Fibroblast of lung (primary cell): Measurements from ENCODE around the gene ABCA2. TPM values are rescaled to one million over a fixed set of nuclear protein-coding genes. Genes with fewer than 3 reads are reported as not detected.
A peak's percentile ranks its signal among the peaks of the same experiment; 100 is the strongest.

Experiments
- DNase-seq, 2 donors: peaks; one replicate each; pipeline versions ENCODE4 v3.0.0 to v3.0.0-alpha.2; 2010; ENCODE audit warnings: low read depth in 2 of 2
- H2AFZ ChIP-seq: 2 replicates; pipeline ENCODE4 v1.5.1; 2012; ENCODE audit warnings: low read length, control low read depth, inconsistent platforms
- H3K27ac ChIP-seq: 2 replicates; pipeline ENCODE4 v1.5.1; 2011; ENCODE audit warnings: low read length, control low read depth; ENCODE audit not compliant: insufficient read depth
- H3K27me3 ChIP-seq: 2 replicates; pipeline ENCODE4 v1.5.1; 2011; ENCODE audit warnings: mild to moderate bottlenecking, low read length; ENCODE audit not compliant: control insufficient read depth, insufficient read depth
- H3K36me3 ChIP-seq: 2 replicates; pipeline ENCODE4 v1.5.1; 2011; ENCODE audit warnings: low read length; ENCODE audit not compliant: control insufficient read depth, insufficient read depth
- H3K4me1 ChIP-seq: 2 replicates; pipeline ENCODE4 v1.5.1; 2011; ENCODE audit warnings: low read length; ENCODE audit not compliant: control insufficient read depth, insufficient read depth; ENCODE audit errors: extremely low read depth
- H3K4me2 ChIP-seq: 2 replicates; pipeline ENCODE4 v1.5.1; 2011; ENCODE audit warnings: low read length, control low read depth; ENCODE audit not compliant: insufficient read depth; ENCODE audit errors: extremely low read depth
- H3K4me3 ChIP-seq, 4 experiments: fragments of 200-600 bp in 1 of 4; sonication (generic) in 1 of 4; replicated peaks in 1 of 4; 2 replicates each; pipeline ENCODE4 v1.5.1; 2011 to 2016; ENCODE audit warnings: low read length in 4 of 4, low read depth in 3 of 4, mild to moderate bottlenecking in 3 of 4, control low read depth in 2 of 4, inconsistent platforms in 1 of 4, mixed read lengths in 1 of 4; ENCODE audit not compliant: insufficient read depth in 1 of 4; ENCODE audit errors: control extremely low read depth in 1 of 4
- H3K79me2 ChIP-seq: 2 replicates; pipeline ENCODE4 v1.5.1; 2012; ENCODE audit warnings: mild to moderate bottlenecking, low read length, inconsistent platforms; ENCODE audit not compliant: control insufficient read depth, insufficient read depth
- H3K9ac ChIP-seq: 2 replicates; pipeline ENCODE4 v1.5.1; 2011; ENCODE audit warnings: mild to moderate bottlenecking, low read length, control low read depth; ENCODE audit not compliant: insufficient read depth
- H3K9me3 ChIP-seq: 2 replicates; pipeline ENCODE4 v1.5.1; 2012; ENCODE audit warnings: low read depth, low read length; ENCODE audit not compliant: control insufficient read depth, insufficient read depth
- H4K20me1 ChIP-seq: 2 replicates; pipeline ENCODE4 v1.5.1; 2011; ENCODE audit warnings: low read length; ENCODE audit not compliant: control insufficient read depth, insufficient read depth; ENCODE audit errors: extremely low read depth
- EZH2 ChIP-seq: IDR thresholded peaks from 2 replicates; pipeline ENCODE4 v1.5.1; 2012; ENCODE audit warnings: low read length, control low read depth, mild to moderate bottlenecking; ENCODE audit errors: missing control alignments
- polyA plus RNA-seq, 2 donors: library from polyadenylated mRNA; depleted of rRNA in 1 of 2; stranded (reverse) in 1 of 2; unstranded in 1 of 2; fragments of >200 nt; gene quantifications; 2 replicates each; pipeline ENCODE4 v1.2.1, GENCODE V29; 2011 to 2012; ENCODE audit warnings: missing spikeins in 1 of 2
- total RNA-seq: library from RNA; depleted of rRNA; stranded (reverse); fragments of >200 nt; gene quantifications from 2 replicates; pipeline ENCODE4 v1.2.1, GENCODE V29; 2014
- TF ChIP-seq, protein P1 (sequence below), 2 donors: IDR thresholded peaks in 1 of 2; conservative IDR thresholded peaks in 1 of 2; 1 replicate in 1 of 2; 2 replicates in 1 of 2; pipeline ENCODE4 v1.5.1; 2011 to 2012; ENCODE audit warnings: low read length in 2 of 2, control low read depth in 1 of 2, inconsistent platforms in 1 of 2, low read depth in 1 of 2, mild to moderate bottlenecking in 1 of 2

ABCA2 gene
- total and polyA plus RNA-seq, 2 donors (not counting 1 experiment from before 2014, with no cell fraction given), result 8.5 to 21.8 TPM

DNA sequence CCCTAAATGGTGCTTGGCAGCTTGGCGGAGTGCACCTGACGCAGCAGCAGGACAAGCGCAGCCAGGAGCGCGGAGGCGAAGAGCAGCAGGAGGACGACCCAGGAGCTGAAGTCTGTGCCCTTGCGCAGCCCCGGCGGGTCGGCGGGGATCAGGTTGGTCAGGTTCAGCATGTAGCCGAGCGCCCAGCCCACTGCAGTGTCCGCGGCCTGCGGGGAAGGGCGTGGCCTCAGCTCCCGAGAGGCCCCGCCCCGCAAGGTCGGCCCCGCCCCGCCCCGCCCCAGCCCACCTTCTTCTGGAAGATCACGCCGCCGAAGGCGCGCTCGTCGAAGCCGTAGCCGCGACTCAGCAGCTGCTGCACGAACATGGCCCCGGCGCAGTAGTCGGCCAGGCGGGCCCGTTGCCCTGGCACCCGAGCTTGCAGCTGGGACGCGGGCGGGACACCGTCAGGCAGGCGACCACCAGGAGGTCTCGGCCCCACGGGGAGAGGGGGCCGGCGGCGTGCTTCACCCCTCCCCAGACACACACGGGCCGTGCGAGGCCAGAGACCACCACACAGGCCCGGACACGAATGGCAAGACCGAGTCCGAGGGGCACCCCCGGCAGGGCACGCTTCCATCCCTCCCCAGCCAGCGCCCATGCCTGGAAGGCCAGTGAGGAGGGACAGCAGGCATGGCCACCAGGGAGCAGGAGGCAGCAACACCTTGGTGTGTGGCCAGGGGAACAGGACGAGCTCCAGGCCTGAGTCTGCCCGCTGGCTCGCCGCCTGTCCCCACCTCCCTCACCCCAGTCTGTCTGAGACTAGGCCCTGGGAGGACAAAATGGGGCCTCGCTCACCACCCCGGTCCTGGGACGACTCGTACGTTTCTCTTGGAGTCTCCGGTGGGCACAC lies 20.9 kb upstream of the ABCA2 start:
- H3K27me3 ChIP-seq, result peaks cover 16% of the 10 kb centered on the region
- TF ChIP-seq, protein P1, sequence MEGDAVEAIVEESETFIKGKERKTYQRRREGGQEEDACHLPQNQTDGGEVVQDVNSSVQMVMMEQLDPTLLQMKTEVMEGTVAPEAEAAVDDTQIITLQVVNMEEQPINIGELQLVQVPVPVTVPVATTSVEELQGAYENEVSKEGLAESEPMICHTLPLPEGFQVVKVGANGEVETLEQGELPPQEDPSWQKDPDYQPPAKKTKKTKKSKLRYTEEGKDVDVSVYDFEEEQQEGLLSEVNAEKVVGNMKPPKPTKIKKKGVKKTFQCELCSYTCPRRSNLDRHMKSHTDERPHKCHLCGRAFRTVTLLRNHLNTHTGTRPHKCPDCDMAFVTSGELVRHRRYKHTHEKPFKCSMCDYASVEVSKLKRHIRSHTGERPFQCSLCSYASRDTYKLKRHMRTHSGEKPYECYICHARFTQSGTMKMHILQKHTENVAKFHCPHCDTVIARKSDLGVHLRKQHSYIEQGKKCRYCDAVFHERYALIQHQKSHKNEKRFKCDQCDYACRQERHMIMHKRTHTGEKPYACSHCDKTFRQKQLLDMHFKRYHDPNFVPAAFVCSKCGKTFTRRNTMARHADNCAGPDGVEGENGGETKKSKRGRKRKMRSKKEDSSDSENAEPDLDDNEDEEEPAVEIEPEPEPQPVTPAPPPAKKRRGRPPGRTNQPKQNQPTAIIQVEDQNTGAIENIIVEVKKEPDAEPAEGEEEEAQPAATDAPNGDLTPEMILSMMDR (conservative IDR thresholded peaks at IDR 0.05 in 1 of 2, IDR thresholded peaks at IDR 0.05 in 1 of 2; ENCODE audit: low read depth in 1 of 2, low read length in 2 of 2), result no peak
- no peak for TF ChIP-seq EZH2
- no peak for DNase-seq
- H4K20me1 ChIP-seq, result no peaks in the 10 kb centered on the region
- H3K79me2 ChIP-seq, result peaks cover 13% of the 10 kb centered on the region
- H3K27ac ChIP-seq, result no peak overlapping the region
- H3K4me3 ChIP-seq, result no peak overlapping the region
- H3K9ac ChIP-seq, result no peak overlapping the region
- H3K4me1 ChIP-seq, result peaks cover 6% of the 10 kb centered on the region
- no peak overlapping the region for H3K4me2 ChIP-seq
- no peak overlapping the region for H2AFZ ChIP-seq
- H3K36me3 ChIP-seq, result no peaks in the 10 kb centered on the region
- no peaks in the 10 kb centered on the region for H3K9me3 ChIP-seq

DNA sequence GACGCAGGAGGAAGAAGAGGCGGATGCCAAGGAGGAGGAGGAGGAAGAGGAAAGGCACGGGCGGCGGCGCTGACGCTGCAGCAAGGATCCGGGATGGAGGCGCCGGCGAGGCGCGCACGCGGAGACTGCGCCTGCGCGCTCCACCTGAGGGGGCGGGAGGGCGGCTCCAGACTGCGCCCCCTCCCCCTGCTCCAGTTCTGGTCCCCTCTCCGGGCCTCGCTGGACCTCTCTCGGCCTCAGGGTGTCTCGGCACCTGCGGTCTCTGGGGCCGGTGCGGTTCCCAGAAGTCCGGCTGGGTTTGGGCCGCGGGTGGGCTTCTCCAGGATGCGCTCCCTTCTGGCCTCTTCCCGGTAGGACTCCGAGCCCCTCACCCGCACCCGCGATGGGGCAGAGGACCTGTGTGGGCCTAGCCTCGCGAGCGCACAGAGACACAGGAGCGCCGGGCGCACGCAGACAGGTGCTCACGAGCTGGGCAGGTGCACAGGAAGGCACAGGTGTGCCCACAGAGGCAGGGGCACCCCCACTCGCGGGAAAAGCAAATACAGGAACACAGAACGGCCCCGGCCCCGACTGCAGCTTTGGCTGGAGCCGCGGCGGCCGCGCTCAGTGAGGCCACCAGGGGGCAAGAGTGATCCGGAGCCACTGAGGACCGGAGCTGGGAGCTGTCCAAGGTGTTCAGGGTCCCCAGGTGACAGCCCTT lies 18.2 kb upstream of the ABCA2 start, which contains the start of gene NPDC1:
Gene NPDC1 (minus strand): TSS at position 90 of the 700 bp plus-strand sequence. CDS start 188 bp downstream, outside the sequence.
- DNase-seq, result peak; percentile 60 to 63
- no peaks in the 10 kb centered on the region for H3K9me3 ChIP-seq
- H3K4me1 ChIP-seq, result peaks cover 6% of the 10 kb centered on the region
- H4K20me1 ChIP-seq, result no peaks in the 10 kb centered on the region
- no peak within 1 kb of the TSS for H3K27ac ChIP-seq
- no peaks in the 10 kb centered on the region for H3K36me3 ChIP-seq
- peak within 1 kb of the TSS; percentile 79 for H2AFZ ChIP-seq
- H3K4me2 ChIP-seq, result peak within 1 kb of the TSS; percentile 97
- H3K4me3 ChIP-seq, result peak within 1 kb of the TSS; percentile 50 to 72 (median 67)
- H3K79me2 ChIP-seq, result peaks cover 18% of the 10 kb centered on the region
- peak within 1 kb of the TSS; percentile 62 for H3K9ac ChIP-seq
- TF ChIP-seq, protein P1 (conservative IDR thresholded peaks at IDR 0.05 in 1 of 2, IDR thresholded peaks at IDR 0.05 in 1 of 2; ENCODE audit: low read depth in 1 of 2, low read length in 2 of 2), result peak; percentile 82 to 83
- no peak for TF ChIP-seq EZH2
- peaks cover 6% of the 10 kb centered on the region for H3K27me3 ChIP-seq
